ENCODE measurements around the gene FGG.

DNA sequence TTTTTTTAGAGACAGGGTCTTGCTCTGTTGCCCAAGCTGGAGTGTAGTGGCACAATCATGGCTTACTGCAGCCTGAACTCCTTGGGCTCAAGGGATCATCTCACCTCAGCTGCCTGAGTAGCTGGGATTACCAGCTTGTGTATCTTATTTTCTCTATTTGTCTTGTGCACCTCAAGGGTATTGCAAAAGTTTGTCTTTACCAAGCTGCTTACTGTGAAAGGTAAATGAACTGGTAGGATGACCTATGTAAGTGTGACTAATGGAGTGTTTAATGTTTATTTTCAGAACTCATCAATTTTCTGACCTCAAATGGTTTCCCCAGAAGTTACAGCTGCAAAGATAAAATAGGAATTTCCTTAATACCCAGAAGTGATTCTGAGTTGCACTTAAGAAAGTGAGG is 16.6 kb downstream of the FGG start:
- TF ChIP-seq, protein P1, sequence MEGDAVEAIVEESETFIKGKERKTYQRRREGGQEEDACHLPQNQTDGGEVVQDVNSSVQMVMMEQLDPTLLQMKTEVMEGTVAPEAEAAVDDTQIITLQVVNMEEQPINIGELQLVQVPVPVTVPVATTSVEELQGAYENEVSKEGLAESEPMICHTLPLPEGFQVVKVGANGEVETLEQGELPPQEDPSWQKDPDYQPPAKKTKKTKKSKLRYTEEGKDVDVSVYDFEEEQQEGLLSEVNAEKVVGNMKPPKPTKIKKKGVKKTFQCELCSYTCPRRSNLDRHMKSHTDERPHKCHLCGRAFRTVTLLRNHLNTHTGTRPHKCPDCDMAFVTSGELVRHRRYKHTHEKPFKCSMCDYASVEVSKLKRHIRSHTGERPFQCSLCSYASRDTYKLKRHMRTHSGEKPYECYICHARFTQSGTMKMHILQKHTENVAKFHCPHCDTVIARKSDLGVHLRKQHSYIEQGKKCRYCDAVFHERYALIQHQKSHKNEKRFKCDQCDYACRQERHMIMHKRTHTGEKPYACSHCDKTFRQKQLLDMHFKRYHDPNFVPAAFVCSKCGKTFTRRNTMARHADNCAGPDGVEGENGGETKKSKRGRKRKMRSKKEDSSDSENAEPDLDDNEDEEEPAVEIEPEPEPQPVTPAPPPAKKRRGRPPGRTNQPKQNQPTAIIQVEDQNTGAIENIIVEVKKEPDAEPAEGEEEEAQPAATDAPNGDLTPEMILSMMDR (conservative IDR thresholded peaks at IDR 0.05; ENCODE audit: low read length), result no peak
- no peak for TF ChIP-seq EZH2phosphoT487 (IDR thresholded peaks at IDR 0.05; ENCODE audit: borderline replicate concordance, low read depth, low read length)

Measured in OCI-LY7 (cell line).